Measurements from ENCODE around the gene TSPAN18.

TSPAN18 gene

GRCh38 chr11:44957776-44958564 lies 231.2 kb downstream of the TSPAN18 start:
- no peak overlapping the region for H3K4me3 ChIP-seq (ENCODE audit: low read depth, low read length)
- no peak for TF ChIP-seq CTCF (IDR thresholded peaks at IDR 0.05; ENCODE audit: low read depth, low read length, missing control alignments)
- in situ Hi-C loops (cut with HindIII; ENCODE audit: low sequenced_read_pairs) = no loop called here
- DNase-seq (ENCODE audit: low read depth) = no peak

GRCh38 chr11:44959064-44959463 lies 232.3 kb downstream of the TSPAN18 start:
- no peak overlapping the region for H3K4me3 ChIP-seq (ENCODE audit: low read depth, low read length)
- no peak for DNase-seq (ENCODE audit: low read depth)
- TF ChIP-seq CTCF (IDR thresholded peaks at IDR 0.05; ENCODE audit: low read depth, low read length, missing control alignments) = no peak
- in situ Hi-C loops (cut with HindIII; ENCODE audit: low sequenced_read_pairs) = no loop called here

- H3K4me3 ChIP-seq (ENCODE audit: low read depth, low read length) = no peak overlapping the region
- no peak for DNase-seq (ENCODE audit: low read depth)
- TF ChIP-seq CTCF (IDR thresholded peaks at IDR 0.05; ENCODE audit: low read depth, low read length, missing control alignments) = no peak
- in situ Hi-C loops (cut with HindIII; ENCODE audit: low sequenced_read_pairs) = no loop called here
Measured at GRCh38 chr11:44960200-44960845, 233.6 kb downstream of the TSPAN18 start.

- H3K4me3 ChIP-seq (ENCODE audit: low read depth, low read length) = no peak overlapping the region
- in situ Hi-C loops (cut with HindIII; ENCODE audit: low sequenced_read_pairs) = no loop called here
- DNase-seq (ENCODE audit: low read depth) = no peak
- TF ChIP-seq CTCF (IDR thresholded peaks at IDR 0.05; ENCODE audit: low read depth, low read length, missing control alignments) = no peak
Measured at GRCh38 chr11:44962464-44962863, 235.7 kb downstream of the TSPAN18 start.

GRCh38 chr11:44963136-44963535 lies 236.4 kb downstream of the TSPAN18 start:
- no peak for TF ChIP-seq CTCF (IDR thresholded peaks at IDR 0.05; ENCODE audit: low read depth, low read length, missing control alignments)
- no peak for DNase-seq (ENCODE audit: low read depth)
- in situ Hi-C loops (cut with HindIII; ENCODE audit: low sequenced_read_pairs) = no loop called here
- H3K4me3 ChIP-seq (ENCODE audit: low read depth, low read length) = no peak overlapping the region

GRCh38 chr11:44963948-44964347 lies 237.2 kb downstream of the TSPAN18 start:
- H3K4me3 ChIP-seq (ENCODE audit: low read depth, low read length) = no peak overlapping the region
- in situ Hi-C loops (cut with HindIII; ENCODE audit: low sequenced_read_pairs) = no loop called here
- TF ChIP-seq CTCF (IDR thresholded peaks at IDR 0.05; ENCODE audit: low read depth, low read length, missing control alignments) = no peak
- no peak for DNase-seq (ENCODE audit: low read depth)
